Tibial nerve (tissue), 4 donors: ENCODE measurements around the gene NHERF1.

Experiments used
- CTCF ChIP-seq, 5 experiments: fragments of 200-600 bp in 3 of 5; fragments of 450-650 bp in 2 of 5; sonication (generic) in 3 of 5; IDR thresholded peaks; one replicate each; pipeline ENCODE4 v1.5.1; 2016 to 2019; ENCODE audit warnings: antibody characterized with exemption in 5 of 5, mild to moderate bottlenecking in 3 of 5, moderate library complexity in 2 of 5
- EP300 ChIP-seq, 2 donors: sonication (generic); formaldehyde crosslinking; IDR thresholded peaks; one replicate each; pipeline ENCODE4 v1.6.1; 2017; ENCODE audit warnings: antibody characterized with exemption in 2 of 2, mild to moderate bottlenecking in 1 of 2
- POLR2A ChIP-seq, 2 donors: fragments of 450-650 bp; IDR thresholded peaks; one replicate each; pipeline ENCODE4 v1.6.1; 2017; ENCODE audit warnings: antibody characterized with exemption in 2 of 2, mild to moderate bottlenecking in 2 of 2, moderate library complexity in 2 of 2

- TF ChIP-seq POLR2A (IDR thresholded peaks at IDR 0.05) (no peak), CTCF (IDR thresholded peaks at IDR 0.05) (no peak), EP300 (IDR thresholded peaks at IDR 0.05) (no peak)
Measured at GRCh38 chr17:74775409-74776043, 27.1 kb downstream of the NHERF1 start.
